Natural killer cell (primary cell): Measurements from ENCODE around the gene PNKP. TPM values are rescaled to one million over a fixed set of nuclear protein-coding genes. Genes with fewer than 3 reads are reported as not detected.

Source experiments
- ATAC-seq, 3 donors: fragments of 150-1000 bp in 2 of 3; fragments of 200-7000 bp in 1 of 3; cut with Tn5 transposase; 1 replicate in 1 of 3; 2 replicates in 2 of 3; pipeline ENCODE4 v1.10.0; 2021; ENCODE audit warnings: mild to moderate bottlenecking in 2 of 3, moderate library complexity in 2 of 3
- DNase-seq, 2 donors: peaks; one replicate each; pipeline versions ENCODE4 v3.0.0 to v3.0.0-alpha.2; 2013 to 2021; ENCODE audit warnings: mixed read lengths in 1 of 2
- H3K27ac ChIP-seq: one replicate; pipeline ENCODE4 v1.5.1; 2013; ENCODE audit warnings: mild to moderate bottlenecking, low read length
- H3K27me3 ChIP-seq: one replicate; pipeline ENCODE4 v1.6.1; 2013; ENCODE audit warnings: low read length; ENCODE audit not compliant: control insufficient read depth, insufficient read depth
- H3K36me3 ChIP-seq: one replicate; pipeline ENCODE4 v1.6.1; 2013; ENCODE audit warnings: low read length; ENCODE audit not compliant: control insufficient read depth, insufficient read depth
- H3K4me1 ChIP-seq: one replicate; pipeline ENCODE4 v1.6.1; 2013; ENCODE audit warnings: low read length; ENCODE audit not compliant: control insufficient read depth, insufficient read depth
- H3K4me3 ChIP-seq: one replicate; pipeline ENCODE4 v1.5.1; 2013; ENCODE audit warnings: low read length
- H3K9me3 ChIP-seq: one replicate; pipeline ENCODE4 v1.6.1; 2013; ENCODE audit warnings: low read length; ENCODE audit not compliant: control insufficient read depth, insufficient read depth
- H3K27ac Mint-ChIP-seq, 2 donors: one replicate each; pipeline ENCODE4 v1.8.0; 2022; ENCODE audit warnings: mild to moderate bottlenecking in 2 of 2, mixed read lengths in 2 of 2, moderate library complexity in 1 of 2
- H3K27me3 Mint-ChIP-seq, 2 donors: one replicate each; pipeline ENCODE4 v1.8.0; 2022; ENCODE audit warnings: low read depth in 2 of 2, mixed read lengths in 2 of 2
- H3K36me3 Mint-ChIP-seq: one replicate; pipeline ENCODE4 v1.8.0; 2022; ENCODE audit warnings: mixed read lengths
- H3K4me1 Mint-ChIP-seq, 2 donors: one replicate each; pipeline ENCODE4 v1.8.0; 2022; ENCODE audit warnings: mixed read lengths in 2 of 2
- H3K4me3 Mint-ChIP-seq: one replicate; pipeline ENCODE4 v1.8.0; 2022; ENCODE audit warnings: mild to moderate bottlenecking, moderate library complexity, mixed read lengths
- H3K9me3 Mint-ChIP-seq, 2 donors: one replicate each; pipeline ENCODE4 v1.8.0; 2022; ENCODE audit warnings: mixed read lengths in 2 of 2
- CTCF ChIP-seq: fragments of 200-600 bp; IDR thresholded peaks from one replicate; pipeline ENCODE4 v1.8.0; 2022; ENCODE audit warnings: antibody characterized with exemption
- WGBS: methylation state at CpG from one replicate; pipeline ENCODE4 v1.1.7; 2013; ENCODE audit warnings: missing lambda C conversion rate; ENCODE audit not compliant: insufficient coverage; 5-methylcytosine and 5-hydroxymethylcytosine counted together
- intact Hi-C: fragments of 100-400 bp; cut with micrococcal nuclease; formaldehyde crosslinking; loops from one replicate; pipeline ENCODE4 v1.14.2; 2022
- total RNA-seq, 4 donors: library from RNA; stranded (reverse); fragments of 120-200 nt in 1 of 4; gene quantifications; one replicate each; pipeline versions ENCODE4 v1.2.3 to v1.2.4, GENCODE V29; 2013 to 2022

PNKP gene
- total RNA-seq, 3 donors from 2014 or later (not counting 1 experiment from before 2014, with no cell fraction given), result 228 to 253 (median 243) TPM

- WGBS, result 86% methylated on average over 4 of the region's 5 CpGs
- Mint-ChIP-seq H3K27ac (no peak overlapping the region), H3K9me3 (no peaks in the 10 kb centered on the region), H3K4me3 (no peak overlapping the region), H3K27me3 (no peaks in the 10 kb centered on the region), H3K36me3 (no peaks in the 10 kb centered on the region), H3K4me1 (peaks cover 21 to 22% of the 10 kb centered on the region in 2 donors)
- Histone ChIP-seq H3K27me3 (no peaks in the 10 kb centered on the region), H3K27ac (no peak overlapping the region), H3K4me3 (no peak overlapping the region), H3K36me3 (no peaks in the 10 kb centered on the region), H3K4me1 (peaks cover 23% of the 10 kb centered on the region), H3K9me3 (no peaks in the 10 kb centered on the region)
- no peak for ATAC-seq
- DNase-seq, result no peak
- intact Hi-C loops, result no loop called here
- TF ChIP-seq CTCF, result no peak
These were observed 21.0 kb downstream of the PNKP start for GRCh38 chr19:49846408-49846807.

GRCh38 chr19:49845414-49845813, 22.0 kb downstream of the PNKP start:
- Histone ChIP-seq H3K4me3 (no peak overlapping the region), H3K4me1 (peaks cover 23% of the 10 kb centered on the region), H3K36me3 (peaks cover 2% of the 10 kb centered on the region), H3K27me3 (no peaks in the 10 kb centered on the region), H3K9me3 (no peaks in the 10 kb centered on the region), H3K27ac (no peak overlapping the region)
- peaks cover 20% of the 10 kb centered on the region in 2 donors for H3K4me1 Mint-ChIP-seq
- intact Hi-C loops, result no loop called here
- no peaks in the 10 kb centered on the region for H3K9me3 Mint-ChIP-seq
- 89% methylated on average over 3 of the region's 3 CpGs for whole genome bisulfite sequencing
- H3K27ac Mint-ChIP-seq, result no peak overlapping the region
- no peak overlapping the region for H3K4me3 Mint-ChIP-seq
- DNase-seq (no peak), ATAC-seq (no peak)
- no peak for TF ChIP-seq CTCF
- no peaks in the 10 kb centered on the region for H3K36me3 Mint-ChIP-seq
- H3K27me3 Mint-ChIP-seq, result no peaks in the 10 kb centered on the region

- Histone ChIP-seq H3K27me3 (no peaks in the 10 kb centered on the region), H3K27ac (no peak overlapping the region), H3K4me3 (no peak overlapping the region), H3K36me3 (peaks cover 2% of the 10 kb centered on the region), H3K4me1 (peaks cover 17% of the 10 kb centered on the region), H3K9me3 (no peaks in the 10 kb centered on the region)
- intact Hi-C loops, result no loop called here
- no peak for ATAC-seq
- Mint-ChIP-seq H3K36me3 (no peaks in the 10 kb centered on the region), H3K4me1 (peaks cover 12 to 15% of the 10 kb centered on the region in 2 donors), H3K27me3 (no peaks in the 10 kb centered on the region), H3K9me3 (no peaks in the 10 kb centered on the region), H3K4me3 (no peak overlapping the region), H3K27ac (no peak overlapping the region)
- no peak for DNase-seq
- no peak for TF ChIP-seq CTCF
- WGBS, result 88% methylated on average over 18 of the region's 18 CpGs
These were observed 23.0 kb downstream of the PNKP start for GRCh38 chr19:49844138-49845095.
